GM18519 (cell line): ENCODE measurements around the gene KIAA0513.

Experiments
- ATAC-seq: cut with Tn5 transposase; IDR thresholded peaks from one replicate; pipeline ENCODE4 v1.9.1; 2021; ENCODE audit warnings: mild to moderate bottlenecking, moderate library complexity; ENCODE audit not compliant: unreplicated experiment, low FRiP score

The KIAA0513 gene

GRCh38 chr16:85067426-85067825 is 39.8 kb downstream of the KIAA0513 start:
- ATAC-seq, result no peak

- ATAC-seq, result no peak
These were observed 41.2 kb downstream of the KIAA0513 start for GRCh38 chr16:85068746-85069145.

- ATAC-seq, result no peak
These were observed 41.6 kb downstream of the KIAA0513 start for GRCh38 chr16:85069171-85069570.

- no peak for ATAC-seq
These were observed 44.7 kb downstream of the KIAA0513 start for GRCh38 chr16:85072076-85072860.

- ATAC-seq, result no peak
These were observed 45.4 kb downstream of the KIAA0513 start for GRCh38 chr16:85072947-85073346.

GRCh38 chr16:85074225-85074914 is 46.8 kb downstream of the KIAA0513 start:
- no peak for ATAC-seq

- ATAC-seq, result no peak
These were observed 47.8 kb downstream of the KIAA0513 start for GRCh38 chr16:85075236-85075924.

GRCh38 chr16:85077039-85077438 is 49.4 kb downstream of the KIAA0513 start:
- ATAC-seq, result no peak

- ATAC-seq, result no peak
These were observed 50.1 kb downstream of the KIAA0513 start for GRCh38 chr16:85077576-85078125.

GRCh38 chr16:85078226-85078625 is 50.6 kb downstream of the KIAA0513 start:
- no peak for ATAC-seq

- no peak for ATAC-seq
These were observed 51.4 kb downstream of the KIAA0513 start for GRCh38 chr16:85078952-85079351.

- ATAC-seq, result no peak
These were observed 52.4 kb downstream of the KIAA0513 start for GRCh38 chr16:85079785-85080570.

GRCh38 chr16:85081038-85081437 is 53.4 kb downstream of the KIAA0513 start:
- ATAC-seq, result no peak

GRCh38 chr16:85081765-85082164 is 54.2 kb downstream of the KIAA0513 start:
- ATAC-seq, result no peak

- no peak for ATAC-seq
These were observed 54.8 kb downstream of the KIAA0513 start for GRCh38 chr16:85082173-85083050.

GRCh38 chr16:85083051-85083639 is 55.5 kb downstream of the KIAA0513 start:
- ATAC-seq, result no peak

- ATAC-seq, result no peak
These were observed 57.4 kb downstream of the KIAA0513 start for GRCh38 chr16:85084841-85085510.

GRCh38 chr16:85085721-85086120 is 58.1 kb downstream of the KIAA0513 start:
- ATAC-seq, result no peak
